GM12878 (cell line): ENCODE data around the gene MSH5.

Experiments used
- NFYB ChIP-seq: IDR thresholded peaks from 2 replicates; pipeline ENCODE4 v1.6.1; 2011; ENCODE audit warnings: low read depth, mild to moderate bottlenecking, low read length, improper control_type of control experiment, moderate library complexity; ENCODE audit not compliant: insufficient read depth
- RAD21 ChIP-seq: IDR thresholded peaks from 2 replicates; pipeline ENCODE4 v1.6.1; 2011; ENCODE audit warnings: mild to moderate bottlenecking, low read depth, low read length, moderate library complexity; ENCODE audit not compliant: insufficient read depth
- ZNF207 ChIP-seq: fragments of 450-650 bp; IDR thresholded peaks from 2 replicates; pipeline ENCODE4 v1.6.1; 2014; ENCODE audit warnings: antibody characterized with exemption, mild to moderate bottlenecking, borderline replicate concordance

DNA sequence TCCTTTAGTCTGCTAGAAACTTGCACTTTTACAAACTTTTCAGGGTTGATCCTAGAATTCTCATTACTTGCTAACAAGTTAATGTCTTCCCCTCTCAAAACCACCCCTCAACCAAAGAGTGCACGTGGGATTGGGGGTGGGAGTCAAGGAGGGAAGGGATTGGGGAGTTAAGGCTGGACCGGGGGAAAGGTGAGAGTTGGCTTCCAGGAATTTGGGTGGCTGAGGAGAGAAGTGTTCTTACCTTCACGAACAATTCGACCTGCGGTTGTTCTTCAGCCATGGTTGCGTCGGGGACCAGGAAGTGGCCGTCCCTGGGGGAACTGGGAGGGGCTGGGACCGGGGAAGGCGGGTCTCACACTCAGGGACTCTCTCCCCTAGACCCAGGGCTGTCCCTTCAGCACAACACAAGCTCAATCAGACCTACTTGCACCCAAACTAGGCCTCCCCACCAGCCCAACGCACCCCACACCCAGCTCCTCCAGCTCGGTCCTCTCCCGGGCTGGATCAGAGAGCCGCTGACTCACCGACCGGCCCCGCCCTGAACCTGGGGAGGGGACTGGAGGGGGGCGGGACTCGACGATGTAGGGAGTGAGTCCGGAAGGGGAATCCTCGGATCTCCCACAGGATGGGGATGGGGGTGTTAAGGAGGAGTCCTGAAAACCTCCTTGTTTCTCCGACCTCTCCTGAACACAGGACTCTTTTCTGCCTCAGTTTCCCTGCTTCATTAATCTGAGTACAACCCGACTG is 3.6 kb upstream of the MSH5 start, which contains the start of gene CLIC1:
- no peak for TF ChIP-seq ZNF207
- no peak for TF ChIP-seq NFYB
- TF ChIP-seq RAD21 = no peak
